HCT116 (cell line): Measurements from ENCODE around the gene THBD. TPM values are rescaled to one million over a fixed set of nuclear protein-coding genes. Genes with fewer than 3 reads are reported as not detected.

ENCODE experiments used
- ATAC-seq: fragments of 200-7000 bp; cut with Tn5 transposase; 2 replicates; pipeline ENCODE4 v1.9.1; 2020; ENCODE audit warnings: mild to moderate bottlenecking, moderate library complexity
- BruUV-seq: library from RNA; stranded (reverse); fragments of 400-500 nt; replicated peaks from 2 replicates; lab custom pipeline; 2021; lab: Mats Ljungman, UMichigan
- CTCF ChIA-PET: fragments of 300-600 bp; sonication (Branson Sonifier 250); formaldehyde crosslinking; loops from one replicate; lab custom pipeline; 2021; ENCODE audit warnings: antibody characterized with exemption; lab: Charles Lee
- POLR2A ChIA-PET: fragments of 300-600, 350-600 bp; sonication (Branson Sonifier 250); formaldehyde crosslinking; loops from one replicate; lab custom pipeline; 2021; ENCODE audit warnings: antibody characterized with exemption; lab: Charles Lee
- RAD21 ChIA-PET, 2 experiments: fragments of 300-600 bp; sonication (Branson Sonifier 250); formaldehyde crosslinking; loops; one replicate each; lab custom pipeline; 2023; ENCODE audit warnings: low total read pairs in 2 of 2; ENCODE audit not compliant: uncharacterized antibody in 2 of 2, unreplicated experiment in 2 of 2, low non-redundant PET in 1 of 2; lab: Charles Lee
- DNase-seq: peaks from one replicate; pipeline ENCODE4 v3.0.0-alpha.2; 2010; ENCODE audit warnings: low read depth, low spot score
- H2AFZ ChIP-seq: fragments of 200-600 bp; shearing (Covaris generic), sonication (generic); 2 replicates; pipeline ENCODE4 v1.6.1; 2017; ENCODE audit warnings: low read depth, mixed run types, mixed read lengths, antibody characterized with exemption, low read length; ENCODE audit not compliant: poor library complexity, severe bottlenecking
- H3K27ac ChIP-seq: 2 replicates; pipeline ENCODE4 v1.5.1; 2012; ENCODE audit warnings: low read depth, low read length
- H3K27me3 ChIP-seq: fragments of 200-600 bp; sonication (generic); 2 replicates; pipeline ENCODE4 v1.6.1; 2016; ENCODE audit warnings: mixed run types, low read length, mixed read lengths; ENCODE audit not compliant: insufficient read depth
- H3K36me3 ChIP-seq, 2 experiments: fragments of 200-500 bp in 1 of 2; fragments of 200-600 bp in 1 of 2; sonication (Bioruptor generic) in 1 of 2; sonication (generic) in 1 of 2; 2 replicates each; pipeline versions ENCODE4 v1.5.1 to v1.6.1; 2014 to 2016; ENCODE audit warnings: low read length in 2 of 2, inconsistent platforms in 1 of 2, mixed read lengths in 1 of 2, mixed run types in 1 of 2; ENCODE audit not compliant: insufficient read depth in 2 of 2, control insufficient read depth in 1 of 2
- H3K4me1 ChIP-seq, 2 experiments: fragments of 200-600 bp in 1 of 2; sonication (generic) in 1 of 2; 2 replicates each; pipeline versions ENCODE4 v1.5.1 to v1.6.1; 2012 to 2017; ENCODE audit warnings: low read length in 2 of 2, inconsistent platforms in 1 of 2, mild to moderate bottlenecking in 1 of 2, mixed read lengths in 1 of 2, mixed run types in 1 of 2, moderate library complexity in 1 of 2; ENCODE audit not compliant: insufficient read depth in 2 of 2, control insufficient read depth in 1 of 2
- H3K4me2 ChIP-seq: fragments of 200-600 bp; sonication (generic); 2 replicates; pipeline ENCODE4 v1.6.1; 2017; ENCODE audit warnings: mixed run types, low read length, mixed read lengths
- H3K4me3 ChIP-seq, 2 experiments: fragments of 200-600 bp in 1 of 2; sonication (generic) in 1 of 2; replicated peaks in 1 of 2; 2 replicates each; pipeline ENCODE4 v1.5.1; 2011 to 2016; ENCODE audit warnings: low read length in 2 of 2, control low read depth in 1 of 2, low read depth in 1 of 2, mild to moderate bottlenecking in 1 of 2, mixed read lengths in 1 of 2, mixed run types in 1 of 2
- H3K79me2 ChIP-seq: fragments of 200-600 bp; sonication (generic); 2 replicates; pipeline ENCODE4 v1.6.1; 2017; ENCODE audit warnings: mild to moderate bottlenecking, mixed run types, low read length, moderate library complexity, mixed read lengths; ENCODE audit not compliant: insufficient read depth
- H3K9ac ChIP-seq: fragments of 200-600 bp; sonication (generic); 2 replicates; pipeline ENCODE4 v1.6.1; 2016; ENCODE audit warnings: low read length, mixed read lengths
- H3K9me2 ChIP-seq: fragments of 200-600 bp; sonication (generic), shearing (Covaris generic); 2 replicates; pipeline ENCODE4 v1.6.1; 2017; ENCODE audit warnings: mixed run types, mild to moderate bottlenecking, moderate library complexity; ENCODE audit not compliant: insufficient read depth
- H3K9me3 ChIP-seq, 2 experiments: fragments of 200-500 bp in 1 of 2; fragments of 200-600 bp in 1 of 2; sonication (Bioruptor generic) in 1 of 2; sonication (generic) in 1 of 2; 2 replicates each; pipeline ENCODE4 v1.6.1; 2014 to 2017; ENCODE audit warnings: low read length in 2 of 2, mixed read lengths in 2 of 2, inconsistent platforms in 1 of 2, low read depth in 1 of 2, mild to moderate bottlenecking in 1 of 2, mixed run types in 1 of 2, moderate library complexity in 1 of 2; ENCODE audit not compliant: control insufficient read depth in 1 of 2, insufficient read depth in 1 of 2
- H4K20me1 ChIP-seq: fragments of 200-600 bp; sonication (generic), shearing (Covaris generic); 2 replicates; pipeline ENCODE4 v1.6.1; 2017; ENCODE audit warnings: mixed run types, mild to moderate bottlenecking, moderate library complexity; ENCODE audit not compliant: insufficient read depth
- ATF3 ChIP-seq: IDR thresholded peaks from 2 replicates; pipeline ENCODE4 v1.6.1; 2012
- CBX3 ChIP-seq: IDR thresholded peaks from 2 replicates; pipeline ENCODE4 v1.6.1; 2012; ENCODE audit warnings: low read depth
- EZH2 ChIP-seq: fragments of 200-600 bp; sonication (generic); IDR thresholded peaks from 2 replicates; pipeline ENCODE4 v1.6.1; 2017; ENCODE audit warnings: antibody characterized with exemption, mixed run types
- FOSL1 ChIP-seq: IDR thresholded peaks from 2 replicates; pipeline ENCODE4 v1.6.1; 2012; ENCODE audit warnings: low read depth
- JUND ChIP-seq: IDR thresholded peaks from 2 replicates; pipeline ENCODE4 v1.6.1; 2012
- MAX ChIP-seq: IDR thresholded peaks from 2 replicates; pipeline ENCODE4 v1.6.1; 2012
- SP1 ChIP-seq: IDR thresholded peaks from 2 replicates; pipeline ENCODE4 v1.6.1; 2012; ENCODE audit warnings: low read depth
- ZFX ChIP-seq: fragments of 450-650 bp; IDR thresholded peaks from 2 replicates; pipeline ENCODE4 v1.6.1; 2017
- ZNF274 ChIP-seq: fragments of 200-500 bp; sonication (Bioruptor generic); IDR thresholded peaks from 2 replicates; pipeline ENCODE4 v1.6.1; 2014; ENCODE audit warnings: mild to moderate bottlenecking, low read depth, low read length, inconsistent platforms
- intact Hi-C: fragments of 100-400 bp; cut with micrococcal nuclease; formaldehyde crosslinking; loops from 2 replicates; pipeline ENCODE4 v1.10.0; 2022
- total RNA-seq: library from RNA; stranded (reverse); gene quantifications from one replicate; pipeline ENCODE4 v1.2.1, GENCODE V29; 2021; ENCODE audit not compliant: unreplicated experiment
- TF ChIP-seq, protein P1 (sequence below): IDR thresholded peaks from 2 replicates; pipeline ENCODE4 v1.6.1; 2011; ENCODE audit warnings: mild to moderate bottlenecking, low read length, moderate library complexity; ENCODE audit not compliant: insufficient replicate concordance; ENCODE audit errors: extremely low read depth

The THBD gene
- total RNA-seq, 1 experiment from 2014 or later = 0.39 TPM

GRCh38 chr20:23084282-23084844, 34.9 kb upstream of the THBD start:
- no peaks in the 10 kb centered on the region for H4K20me1 ChIP-seq
- H3K27me3 ChIP-seq = peaks cover 11% of the 10 kb centered on the region
- no peak overlapping the region for H3K27ac ChIP-seq
- no peak overlapping the region for H3K9ac ChIP-seq
- CTCF ChIA-PET = no interaction called here
- H3K79me2 ChIP-seq = no peaks in the 10 kb centered on the region
- no peak overlapping the region for H3K4me2 ChIP-seq
- BruUV-seq = no TSS peak
- H3K4me1 ChIP-seq = no peaks in the 10 kb centered on the region
- H3K9me3 ChIP-seq = no peaks in the 10 kb centered on the region
- POLR2A ChIA-PET = no interaction called here
- no peak for TF ChIP-seq FOSL1
- no peak for TF ChIP-seq EZH2
- TF ChIP-seq ZNF274 = no peak
- TF ChIP-seq CBX3 = no peak
- no peak for TF ChIP-seq JUND
- TF ChIP-seq, protein P1, sequence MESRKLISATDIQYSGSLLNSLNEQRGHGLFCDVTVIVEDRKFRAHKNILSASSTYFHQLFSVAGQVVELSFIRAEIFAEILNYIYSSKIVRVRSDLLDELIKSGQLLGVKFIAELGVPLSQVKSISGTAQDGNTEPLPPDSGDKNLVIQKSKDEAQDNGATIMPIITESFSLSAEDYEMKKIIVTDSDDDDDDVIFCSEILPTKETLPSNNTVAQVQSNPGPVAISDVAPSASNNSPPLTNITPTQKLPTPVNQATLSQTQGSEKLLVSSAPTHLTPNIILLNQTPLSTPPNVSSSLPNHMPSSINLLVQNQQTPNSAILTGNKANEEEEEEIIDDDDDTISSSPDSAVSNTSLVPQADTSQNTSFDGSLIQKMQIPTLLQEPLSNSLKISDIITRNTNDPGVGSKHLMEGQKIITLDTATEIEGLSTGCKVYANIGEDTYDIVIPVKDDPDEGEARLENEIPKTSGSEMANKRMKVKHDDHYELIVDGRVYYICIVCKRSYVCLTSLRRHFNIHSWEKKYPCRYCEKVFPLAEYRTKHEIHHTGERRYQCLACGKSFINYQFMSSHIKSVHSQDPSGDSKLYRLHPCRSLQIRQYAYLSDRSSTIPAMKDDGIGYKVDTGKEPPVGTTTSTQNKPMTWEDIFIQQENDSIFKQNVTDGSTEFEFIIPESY = no peak
- TF ChIP-seq SP1 = no peak
- TF ChIP-seq ZFX = no peak
- no peak for TF ChIP-seq MAX
- no peak for TF ChIP-seq ATF3
- no peak for DNase-seq
- no peaks in the 10 kb centered on the region for H3K9me2 ChIP-seq
- H2AFZ ChIP-seq = no peak overlapping the region
- no peak overlapping the region for H3K4me3 ChIP-seq
- intact Hi-C loops = no loop called here
- no peaks in the 10 kb centered on the region for H3K36me3 ChIP-seq
- RAD21 ChIA-PET = no interaction called here
- ATAC-seq = no peak
